HCT116 (cell line): ENCODE results near the gene FOXD2. TPM values are rescaled to one million over a fixed set of nuclear protein-coding genes. Genes with fewer than 3 reads are reported as not detected.

Experiments
- ATAC-seq: fragments of 200-7000 bp; cut with Tn5 transposase; 2 replicates; pipeline ENCODE4 v1.9.1; 2020; ENCODE audit warnings: mild to moderate bottlenecking, moderate library complexity
- BruUV-seq: library from RNA; stranded (reverse); fragments of 400-500 nt; replicated peaks from 2 replicates; lab custom pipeline; 2021; lab: Mats Ljungman, UMichigan
- CTCF ChIA-PET: fragments of 300-600 bp; sonication (Branson Sonifier 250); formaldehyde crosslinking; loops from one replicate; lab custom pipeline; 2021; ENCODE audit warnings: antibody characterized with exemption; lab: Charles Lee
- POLR2A ChIA-PET: fragments of 300-600, 350-600 bp; sonication (Branson Sonifier 250); formaldehyde crosslinking; loops from one replicate; lab custom pipeline; 2021; ENCODE audit warnings: antibody characterized with exemption; lab: Charles Lee
- RAD21 ChIA-PET, 2 experiments: fragments of 300-600 bp; sonication (Branson Sonifier 250); formaldehyde crosslinking; loops; one replicate each; lab custom pipeline; 2023; ENCODE audit warnings: low total read pairs in 2 of 2; ENCODE audit not compliant: uncharacterized antibody in 2 of 2, unreplicated experiment in 2 of 2, low non-redundant PET in 1 of 2; lab: Charles Lee
- DNase-seq: peaks from one replicate; pipeline ENCODE4 v3.0.0-alpha.2; 2010; ENCODE audit warnings: low read depth, low spot score
- H2AFZ ChIP-seq: fragments of 200-600 bp; shearing (Covaris generic), sonication (generic); 2 replicates; pipeline ENCODE4 v1.6.1; 2017; ENCODE audit warnings: low read depth, mixed run types, mixed read lengths, antibody characterized with exemption, low read length; ENCODE audit not compliant: poor library complexity, severe bottlenecking
- H3K27ac ChIP-seq: 2 replicates; pipeline ENCODE4 v1.5.1; 2012; ENCODE audit warnings: low read depth, low read length
- H3K27me3 ChIP-seq: fragments of 200-600 bp; sonication (generic); 2 replicates; pipeline ENCODE4 v1.6.1; 2016; ENCODE audit warnings: mixed run types, low read length, mixed read lengths; ENCODE audit not compliant: insufficient read depth
- H3K36me3 ChIP-seq, 2 experiments: fragments of 200-500 bp in 1 of 2; fragments of 200-600 bp in 1 of 2; sonication (Bioruptor generic) in 1 of 2; sonication (generic) in 1 of 2; 2 replicates each; pipeline versions ENCODE4 v1.5.1 to v1.6.1; 2014 to 2016; ENCODE audit warnings: low read length in 2 of 2, inconsistent platforms in 1 of 2, mixed read lengths in 1 of 2, mixed run types in 1 of 2; ENCODE audit not compliant: insufficient read depth in 2 of 2, control insufficient read depth in 1 of 2
- H3K4me1 ChIP-seq, 2 experiments: fragments of 200-600 bp in 1 of 2; sonication (generic) in 1 of 2; 2 replicates each; pipeline versions ENCODE4 v1.5.1 to v1.6.1; 2012 to 2017; ENCODE audit warnings: low read length in 2 of 2, inconsistent platforms in 1 of 2, mild to moderate bottlenecking in 1 of 2, mixed read lengths in 1 of 2, mixed run types in 1 of 2, moderate library complexity in 1 of 2; ENCODE audit not compliant: insufficient read depth in 2 of 2, control insufficient read depth in 1 of 2
- H3K4me2 ChIP-seq: fragments of 200-600 bp; sonication (generic); 2 replicates; pipeline ENCODE4 v1.6.1; 2017; ENCODE audit warnings: mixed run types, low read length, mixed read lengths
- H3K4me3 ChIP-seq, 2 experiments: fragments of 200-600 bp in 1 of 2; sonication (generic) in 1 of 2; replicated peaks in 1 of 2; 2 replicates each; pipeline ENCODE4 v1.5.1; 2011 to 2016; ENCODE audit warnings: low read length in 2 of 2, control low read depth in 1 of 2, low read depth in 1 of 2, mild to moderate bottlenecking in 1 of 2, mixed read lengths in 1 of 2, mixed run types in 1 of 2
- H3K79me2 ChIP-seq: fragments of 200-600 bp; sonication (generic); 2 replicates; pipeline ENCODE4 v1.6.1; 2017; ENCODE audit warnings: mild to moderate bottlenecking, mixed run types, low read length, moderate library complexity, mixed read lengths; ENCODE audit not compliant: insufficient read depth
- H3K9ac ChIP-seq: fragments of 200-600 bp; sonication (generic); 2 replicates; pipeline ENCODE4 v1.6.1; 2016; ENCODE audit warnings: low read length, mixed read lengths
- H3K9me2 ChIP-seq: fragments of 200-600 bp; sonication (generic), shearing (Covaris generic); 2 replicates; pipeline ENCODE4 v1.6.1; 2017; ENCODE audit warnings: mixed run types, mild to moderate bottlenecking, moderate library complexity; ENCODE audit not compliant: insufficient read depth
- H3K9me3 ChIP-seq, 2 experiments: fragments of 200-500 bp in 1 of 2; fragments of 200-600 bp in 1 of 2; sonication (Bioruptor generic) in 1 of 2; sonication (generic) in 1 of 2; 2 replicates each; pipeline ENCODE4 v1.6.1; 2014 to 2017; ENCODE audit warnings: low read length in 2 of 2, mixed read lengths in 2 of 2, inconsistent platforms in 1 of 2, low read depth in 1 of 2, mild to moderate bottlenecking in 1 of 2, mixed run types in 1 of 2, moderate library complexity in 1 of 2; ENCODE audit not compliant: control insufficient read depth in 1 of 2, insufficient read depth in 1 of 2
- H4K20me1 ChIP-seq: fragments of 200-600 bp; sonication (generic), shearing (Covaris generic); 2 replicates; pipeline ENCODE4 v1.6.1; 2017; ENCODE audit warnings: mixed run types, mild to moderate bottlenecking, moderate library complexity; ENCODE audit not compliant: insufficient read depth
- CBX3 ChIP-seq: IDR thresholded peaks from 2 replicates; pipeline ENCODE4 v1.6.1; 2012; ENCODE audit warnings: low read depth
- RAD21 ChIP-seq: IDR thresholded peaks from 2 replicates; pipeline ENCODE4 v1.6.1; 2012; ENCODE audit warnings: low read depth, mild to moderate bottlenecking
- YY1 ChIP-seq: IDR thresholded peaks from 2 replicates; pipeline ENCODE4 v1.6.1; 2011; ENCODE audit warnings: low read length, low read depth, moderate library complexity, mild to moderate bottlenecking; ENCODE audit not compliant: insufficient replicate concordance; ENCODE audit errors: extremely low read depth
- intact Hi-C: fragments of 100-400 bp; cut with micrococcal nuclease; formaldehyde crosslinking; loops from 2 replicates; pipeline ENCODE4 v1.10.0; 2022
- total RNA-seq: library from RNA; stranded (reverse); gene quantifications from one replicate; pipeline ENCODE4 v1.2.1, GENCODE V29; 2021; ENCODE audit not compliant: unreplicated experiment
- TF ChIP-seq, protein P1 (sequence below): IDR thresholded peaks from 2 replicates; pipeline ENCODE4 v1.6.1; 2012
- TF ChIP-seq, protein P2 (sequence below), 3 experiments: fragments of 200-600 bp in 1 of 3; sonication (generic) in 1 of 3; IDR thresholded peaks in 2 of 3; conservative IDR thresholded peaks in 1 of 3; 2 replicates each; pipeline ENCODE4 v1.5.1; 2012 to 2017; ENCODE audit warnings: low read depth in 2 of 3, low read length in 2 of 3, antibody characterized with exemption in 1 of 3, borderline replicate concordance in 1 of 3, control low read depth in 1 of 3, mild to moderate bottlenecking in 1 of 3, mixed read lengths in 1 of 3, mixed run types in 1 of 3, moderate library complexity in 1 of 3; ENCODE audit not compliant: insufficient read depth in 1 of 3

FOXD2 gene
- total RNA-seq, 1 experiment from 2014 or later = 1.9 TPM

GRCh38 chr1:47436304-47436978 lies 1.4 kb upstream of the FOXD2 start:
- Histone ChIP-seq H3K27ac (peak overlapping the region; percentile 96), H2AFZ (no peak overlapping the region), H3K9me3 (no peaks in the 10 kb centered on the region), H3K9me2 (no peaks in the 10 kb centered on the region), H4K20me1 (no peaks in the 10 kb centered on the region), H3K27me3 (no peaks in the 10 kb centered on the region), H3K9ac (peak overlapping the region; percentile 89), H3K4me1 (peaks cover 8 to 21% of the 10 kb centered on the region in 2 experiments), H3K4me2 (peak overlapping the region; percentile 88), H3K79me2 (peaks cover 33% of the 10 kb centered on the region), H3K36me3 (no peaks in the 10 kb centered on the region), H3K4me3 (peak overlapping the region; percentile 86 to 95)
- intact Hi-C loops = loop anchor here (5.0 kb wide), 1 partner anchor 186 kb away; no protein-coding TSS in a partner anchor
- TF ChIP-seq YY1 = peak; percentile 62
- TF ChIP-seq CBX3 = no peak
- peak; percentile 67 for TF ChIP-seq RAD21
- TF ChIP-seq, protein P1, sequence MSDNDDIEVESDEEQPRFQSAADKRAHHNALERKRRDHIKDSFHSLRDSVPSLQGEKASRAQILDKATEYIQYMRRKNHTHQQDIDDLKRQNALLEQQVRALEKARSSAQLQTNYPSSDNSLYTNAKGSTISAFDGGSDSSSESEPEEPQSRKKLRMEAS = no peak; the same call in 1 of the 2 replicates
- TF ChIP-seq, protein P2, sequence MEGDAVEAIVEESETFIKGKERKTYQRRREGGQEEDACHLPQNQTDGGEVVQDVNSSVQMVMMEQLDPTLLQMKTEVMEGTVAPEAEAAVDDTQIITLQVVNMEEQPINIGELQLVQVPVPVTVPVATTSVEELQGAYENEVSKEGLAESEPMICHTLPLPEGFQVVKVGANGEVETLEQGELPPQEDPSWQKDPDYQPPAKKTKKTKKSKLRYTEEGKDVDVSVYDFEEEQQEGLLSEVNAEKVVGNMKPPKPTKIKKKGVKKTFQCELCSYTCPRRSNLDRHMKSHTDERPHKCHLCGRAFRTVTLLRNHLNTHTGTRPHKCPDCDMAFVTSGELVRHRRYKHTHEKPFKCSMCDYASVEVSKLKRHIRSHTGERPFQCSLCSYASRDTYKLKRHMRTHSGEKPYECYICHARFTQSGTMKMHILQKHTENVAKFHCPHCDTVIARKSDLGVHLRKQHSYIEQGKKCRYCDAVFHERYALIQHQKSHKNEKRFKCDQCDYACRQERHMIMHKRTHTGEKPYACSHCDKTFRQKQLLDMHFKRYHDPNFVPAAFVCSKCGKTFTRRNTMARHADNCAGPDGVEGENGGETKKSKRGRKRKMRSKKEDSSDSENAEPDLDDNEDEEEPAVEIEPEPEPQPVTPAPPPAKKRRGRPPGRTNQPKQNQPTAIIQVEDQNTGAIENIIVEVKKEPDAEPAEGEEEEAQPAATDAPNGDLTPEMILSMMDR (IDR thresholded peaks at IDR 0.05 in 2 of 3, conservative IDR thresholded peaks at IDR 0.05 in 1 of 3; ENCODE audit: borderline replicate concordance in 1 of 3, insufficient read depth in 1 of 3, low read depth in 2 of 3, low read length in 2 of 3) = peak; percentile 89 to 99 (median 96)
- ChIA-PET POLR2A (interaction anchor here (0.7 kb wide), 1 partner anchor 9 kb away, joined by 3 read pairs; no protein-coding TSS in a partner anchor), RAD21 (interaction anchor here in 1 of 2 experiments (0.8 kb wide), 1 partner anchor 274 kb away, joined by 3 read pairs; no protein-coding TSS in a partner anchor), CTCF (interaction anchor here (0.7 to 4.2 kb wide), 20 partner anchors 9 to 319 kb away, joined by 3 to 87 read pairs (median 5); no protein-coding TSS in a partner anchor)
- no TSS peak for BruUV-seq
- peak; percentile 32 for DNase-seq
- peak; percentile 55 for ATAC-seq
